HepG2 (cell line): Measurements from ENCODE around the gene NPHS1. TPM values are rescaled to one million over a fixed set of nuclear protein-coding genes. Genes with fewer than 3 reads are reported as not detected.

Experiments used
- AHDC1 ChIP-seq: sonication (generic); formaldehyde crosslinking; IDR thresholded peaks from 2 replicates; pipeline ENCODE4 v1.5.1; 2020; ENCODE audit warnings: mild to moderate bottlenecking, missing genetic modification reagents, borderline replicate concordance
- DZIP1 ChIP-seq: sonication (generic); formaldehyde crosslinking; IDR thresholded peaks from 2 replicates; pipeline ENCODE4 v1.5.0; 2020; ENCODE audit warnings: mild to moderate bottlenecking, missing genetic modification reagents
- ERF ChIP-seq: IDR thresholded peaks from 2 replicates; pipeline ENCODE4 v1.6.1; 2018; ENCODE audit warnings: missing biosample characterization, missing genetic modification reagents
- GATAD2A ChIP-seq: IDR thresholded peaks from 2 replicates; pipeline ENCODE4 v1.6.1; 2016
- HNF4G ChIP-seq, 2 experiments: sonication (generic) in 1 of 2; formaldehyde crosslinking in 1 of 2; IDR thresholded peaks; 2 replicates each; pipeline versions ENCODE4 v1.4.0 to v1.6.1; 2011 to 2020; ENCODE audit warnings: borderline replicate concordance in 2 of 2, low read depth in 2 of 2, mild to moderate bottlenecking in 2 of 2, low read length in 1 of 2, missing genetic modification reagents in 1 of 2, moderate library complexity in 1 of 2
- RBAK ChIP-seq: sonication (generic); formaldehyde crosslinking; IDR thresholded peaks from 2 replicates; pipeline ENCODE4 v1.5.1; 2020; ENCODE audit warnings: mild to moderate bottlenecking, missing genetic modification reagents
- RORA ChIP-seq: sonication (generic); formaldehyde crosslinking; IDR thresholded peaks from 2 replicates; pipeline ENCODE4 v1.5.0; 2020; ENCODE audit warnings: mild to moderate bottlenecking, missing genetic modification reagents, moderate library complexity
- SOX13 ChIP-seq, 3 experiments: fragments of 450-650 bp in 1 of 3; sonication (generic) in 1 of 3; formaldehyde crosslinking in 1 of 3; IDR thresholded peaks in 2 of 3; conservative IDR thresholded peaks in 1 of 3; 2 replicates each; pipeline versions ENCODE4 v1.5.0 to v1.6.1; 2016 to 2020; ENCODE audit warnings: antibody characterized with exemption in 1 of 3, mild to moderate bottlenecking in 1 of 3, missing compliant biosample characterization in 1 of 3, missing genetic modification reagents in 1 of 3, moderate library complexity in 1 of 3
- TBX2 ChIP-seq: sonication (generic); formaldehyde crosslinking; IDR thresholded peaks from 2 replicates; pipeline ENCODE4 v1.5.0; 2020; ENCODE audit warnings: missing genetic modification reagents, mild to moderate bottlenecking, borderline replicate concordance
- UBTF ChIP-seq: sonication (generic); formaldehyde crosslinking; IDR thresholded peaks from 2 replicates; pipeline ENCODE4 v1.4.0; 2020; ENCODE audit warnings: mild to moderate bottlenecking, missing genetic modification reagents
- ZFP36 ChIP-seq: fragments of 150-350 bp; IDR thresholded peaks from 2 replicates; pipeline ENCODE4 v1.6.1; 2018; ENCODE audit warnings: borderline replicate concordance, low read length, low read depth; ENCODE audit not compliant: partially characterized antibody
- ZNF143 ChIP-seq: sonication (generic); formaldehyde crosslinking; IDR thresholded peaks from 2 replicates; pipeline ENCODE4 v1.4.0; 2020; ENCODE audit warnings: missing genetic modification reagents
- ZNF678 ChIP-seq: sonication (generic); formaldehyde crosslinking; IDR thresholded peaks from 2 replicates; pipeline ENCODE4 v1.4.0; 2020; ENCODE audit warnings: mild to moderate bottlenecking, missing genetic modification reagents
- ZNF704 ChIP-seq: sonication (generic); formaldehyde crosslinking; IDR thresholded peaks from 2 replicates; pipeline ENCODE4 v1.8.1; 2023; ENCODE audit warnings: mild to moderate bottlenecking, inconsistent platforms, moderate library complexity, missing genetic modification reagents, borderline replicate concordance
- ZNF777 ChIP-seq: sonication (generic); formaldehyde crosslinking; IDR thresholded peaks from 2 replicates; pipeline ENCODE4 v1.4.0; 2020; ENCODE audit warnings: missing genetic modification reagents
- polyA plus RNA-seq, 8 experiments: library from polyadenylated mRNA; depleted of rRNA in 3 of 8; stranded (reverse) in 7 of 8; unstranded in 1 of 8; fragments of >200 nt; fragmentation: Illumina TruSeq in 4 of 8; extraction: Trizol in 4 of 8; gene quantifications; 2 replicates each; pipeline versions ENCODE4 v1.2.1 to v1.2.3, GENCODE V29; 2011 to 2016; ENCODE audit warnings: low read depth in 4 of 8, missing spikeins in 1 of 8, mixed read lengths in 1 of 8; ENCODE audit not compliant: insufficient read depth in 1 of 8
- total RNA-seq, 5 experiments: library from RNA; depleted of rRNA; stranded (reverse); fragments of >200 nt; fragmentation: Illumina TruSeq; extraction: Trizol; gene quantifications; 2 replicates each; pipeline ENCODE4 v1.2.3, GENCODE V29; 2016; ENCODE audit warnings: low read depth in 1 of 5

NPHS1 gene
- total and polyA plus RNA-seq, 2 of the 13 experiments (the other 11 are each of a cell fraction or from before 2014, with no cell fraction given) = not detected

- TF ChIP-seq ZNF704 (CRISPR knock-in tag) = no peak; the same call in 1 of the 2 replicates
- TF ChIP-seq UBTF = peak; percentile 71
- no peak for TF ChIP-seq GATAD2A
- TF ChIP-seq ZFP36 = no peak
- no peak for TF ChIP-seq SOX13 (IDR thresholded peaks at IDR 0.05)
- TF ChIP-seq SOX13 (CRISPR knock-in tag; conservative IDR thresholded peaks at IDR 0.05 in 1 of 2, IDR thresholded peaks at IDR 0.05 in 1 of 2) = no peak
- TF ChIP-seq ZNF678 (CRISPR knock-in tag) = no peak
- no peak for TF ChIP-seq RORA (CRISPR knock-in tag)
- no peak for TF ChIP-seq HNF4G (IDR thresholded peaks at IDR 0.05; ENCODE audit: borderline replicate concordance, low read depth, low read length)
- TF ChIP-seq HNF4G (CRISPR knock-in tag; IDR thresholded peaks at IDR 0.05; ENCODE audit: borderline replicate concordance, low read depth) = no peak
- TF ChIP-seq ZNF777 (CRISPR knock-in tag) = no peak
- no peak for TF ChIP-seq DZIP1 (CRISPR knock-in tag)
- no peak for TF ChIP-seq AHDC1 (CRISPR knock-in tag)
- peak; percentile 37; the same call in 1 of the 2 replicates for TF ChIP-seq ZNF143
- TF ChIP-seq RBAK (CRISPR knock-in tag) = no peak
- TF ChIP-seq TBX2 (CRISPR knock-in tag) = peak; percentile 49; the same call in 1 of the 2 replicates
- 0 out of 2 replicates have a peak, but pooled peaks have one; percentile 10 for TF ChIP-seq ERF (CRISPR knock-in tag)
Observed at GRCh38 chr19:35790981-35791813, 61.1 kb downstream of the NPHS1 start (continued).
